ENCODE measurements around the gene ARHGEF39. TPM values are rescaled to one million over a fixed set of nuclear protein-coding genes. Genes with fewer than 3 reads are reported as not detected.

Gene ARHGEF39
- total RNA-seq, 1 experiment from 2014 or later: 15.3 TPM

DNA sequence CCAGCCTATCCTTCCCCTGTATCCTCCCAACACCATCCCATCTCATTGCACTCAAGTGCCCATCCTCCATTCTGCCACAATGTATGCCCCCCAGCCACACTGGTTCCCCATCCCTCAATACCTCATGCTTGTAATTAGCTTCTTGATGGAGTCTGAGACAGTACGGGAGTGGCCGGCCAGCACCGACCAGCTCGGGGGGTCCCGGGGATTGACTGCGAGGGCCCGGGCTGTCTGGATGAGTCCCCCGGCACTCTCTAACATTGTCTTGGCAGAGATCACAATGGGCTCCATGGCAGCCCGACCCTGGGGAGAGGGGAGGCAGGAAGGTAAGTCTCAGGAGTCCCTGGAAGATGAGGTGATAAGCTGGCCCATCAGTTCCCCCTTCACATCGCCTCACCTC, 42.0 kb upstream of the ARHGEF39 start:
- H4K20me1 ChIP-seq (ENCODE audit: insufficient read depth, low read depth, low read length): no peaks in the 10 kb centered on the region
- no peak overlapping the region for H3K4me3 ChIP-seq (ENCODE audit: low read length)
- no peaks in the 10 kb centered on the region for H3K27me3 ChIP-seq (ENCODE audit: low read length)
- H2AFZ ChIP-seq (ENCODE audit: low read length): no peak overlapping the region
- H3K9me2 ChIP-seq (replicated peaks; ENCODE audit: insufficient read depth, low read length): no peaks in the 10 kb centered on the region
- peaks cover 44% of the 10 kb centered on the region for H3K36me3 ChIP-seq (ENCODE audit: insufficient read depth, low read length)
- DNase-seq: no peak
- H3K4me1 ChIP-seq (ENCODE audit: low read length): no peaks in the 10 kb centered on the region
- H3K9me3 ChIP-seq (ENCODE audit: low read length): no peaks in the 10 kb centered on the region
- no peak overlapping the region for H3K27ac ChIP-seq (ENCODE audit: low read length)
- H3K4me2 ChIP-seq (ENCODE audit: low read depth, low read length, poor library complexity, severe bottlenecking): no peak overlapping the region
- H3K79me2 ChIP-seq (ENCODE audit: low read length): no peaks in the 10 kb centered on the region
- no peak overlapping the region for H3K9ac ChIP-seq (ENCODE audit: low read length)

DNA sequence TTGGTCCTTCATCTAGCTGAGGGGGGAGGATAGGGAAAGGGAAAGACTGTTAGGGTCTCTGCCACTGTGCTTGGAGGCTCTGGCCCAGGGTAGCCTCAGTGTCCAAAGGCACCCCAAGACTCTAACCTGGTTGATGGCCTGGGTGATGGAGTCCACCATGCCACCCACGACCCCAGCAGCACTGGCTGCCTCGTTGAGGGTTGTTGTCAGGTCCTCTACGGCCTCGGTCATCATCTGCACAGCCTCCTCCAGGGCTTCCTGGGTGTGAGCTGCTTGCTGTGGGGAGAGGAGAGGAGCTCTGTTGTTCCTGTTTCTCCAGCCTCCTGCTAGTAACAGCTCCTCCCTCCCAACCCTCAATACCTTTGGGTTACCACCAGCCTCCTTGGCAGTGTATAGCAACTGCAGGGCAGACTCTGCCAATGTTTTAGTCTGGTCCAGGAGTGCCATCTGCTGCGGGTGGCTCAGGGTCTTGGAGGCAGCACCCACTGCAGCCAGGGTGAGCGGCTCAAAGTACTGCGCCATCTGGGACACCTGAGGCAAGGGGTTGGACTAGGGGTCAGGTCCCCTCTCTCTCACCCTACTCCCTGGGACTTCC, 40.9 kb upstream of the ARHGEF39 start:
- no peak overlapping the region for H2AFZ ChIP-seq (ENCODE audit: low read length)
- no peak overlapping the region for H3K4me2 ChIP-seq (ENCODE audit: low read depth, low read length, poor library complexity, severe bottlenecking)
- no peaks in the 10 kb centered on the region for H3K9me3 ChIP-seq (ENCODE audit: low read length)
- H4K20me1 ChIP-seq (ENCODE audit: insufficient read depth, low read depth, low read length): no peaks in the 10 kb centered on the region
- H3K4me3 ChIP-seq (ENCODE audit: low read length): no peak overlapping the region
- H3K27me3 ChIP-seq (ENCODE audit: low read length): no peaks in the 10 kb centered on the region
- DNase-seq: no peak
- no peaks in the 10 kb centered on the region for H3K9me2 ChIP-seq (replicated peaks; ENCODE audit: insufficient read depth, low read length)
- no peak overlapping the region for H3K9ac ChIP-seq (ENCODE audit: low read length)
- H3K4me1 ChIP-seq (ENCODE audit: low read length): no peaks in the 10 kb centered on the region
- H3K36me3 ChIP-seq (ENCODE audit: insufficient read depth, low read length): peaks cover 49% of the 10 kb centered on the region
- no peak overlapping the region for H3K27ac ChIP-seq (ENCODE audit: low read length)
- H3K79me2 ChIP-seq (ENCODE audit: low read length): no peaks in the 10 kb centered on the region

DNA sequence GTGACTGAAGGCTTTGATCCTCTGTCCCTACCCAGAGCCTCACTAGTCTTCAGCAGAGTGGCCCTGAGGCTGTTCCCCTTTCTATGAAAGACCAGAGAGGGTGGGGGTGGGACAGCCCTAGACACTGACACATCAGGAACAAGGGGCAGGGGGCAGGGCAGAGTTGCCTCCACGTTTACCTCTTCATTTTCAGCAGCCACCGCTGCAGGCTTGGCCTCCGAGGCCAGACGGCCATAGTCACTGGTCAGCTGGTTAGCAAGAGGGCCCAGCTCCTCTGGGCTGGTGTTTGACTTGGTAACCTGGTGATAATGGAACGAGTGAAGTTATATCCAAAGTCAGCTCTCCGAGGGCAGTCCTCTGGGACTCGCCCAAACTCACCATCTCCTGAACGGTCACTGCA, 40.4 kb upstream of the ARHGEF39 start:
- H3K9me3 ChIP-seq (ENCODE audit: low read length): no peaks in the 10 kb centered on the region
- H3K4me3 ChIP-seq (ENCODE audit: low read length): no peak overlapping the region
- H4K20me1 ChIP-seq (ENCODE audit: insufficient read depth, low read depth, low read length): no peaks in the 10 kb centered on the region
- no peaks in the 10 kb centered on the region for H3K79me2 ChIP-seq (ENCODE audit: low read length)
- no peak overlapping the region for H3K27ac ChIP-seq (ENCODE audit: low read length)
- peaks cover 55% of the 10 kb centered on the region for H3K36me3 ChIP-seq (ENCODE audit: insufficient read depth, low read length)
- H3K4me1 ChIP-seq (ENCODE audit: low read length): no peaks in the 10 kb centered on the region
- no peak overlapping the region for H3K4me2 ChIP-seq (ENCODE audit: low read depth, low read length, poor library complexity, severe bottlenecking)
- no peak for DNase-seq
- H3K27me3 ChIP-seq (ENCODE audit: low read length): no peaks in the 10 kb centered on the region
- no peak overlapping the region for H3K9ac ChIP-seq (ENCODE audit: low read length)
- no peak overlapping the region for H2AFZ ChIP-seq (ENCODE audit: low read length)
- H3K9me2 ChIP-seq (replicated peaks; ENCODE audit: insufficient read depth, low read length): no peaks in the 10 kb centered on the region

DNA sequence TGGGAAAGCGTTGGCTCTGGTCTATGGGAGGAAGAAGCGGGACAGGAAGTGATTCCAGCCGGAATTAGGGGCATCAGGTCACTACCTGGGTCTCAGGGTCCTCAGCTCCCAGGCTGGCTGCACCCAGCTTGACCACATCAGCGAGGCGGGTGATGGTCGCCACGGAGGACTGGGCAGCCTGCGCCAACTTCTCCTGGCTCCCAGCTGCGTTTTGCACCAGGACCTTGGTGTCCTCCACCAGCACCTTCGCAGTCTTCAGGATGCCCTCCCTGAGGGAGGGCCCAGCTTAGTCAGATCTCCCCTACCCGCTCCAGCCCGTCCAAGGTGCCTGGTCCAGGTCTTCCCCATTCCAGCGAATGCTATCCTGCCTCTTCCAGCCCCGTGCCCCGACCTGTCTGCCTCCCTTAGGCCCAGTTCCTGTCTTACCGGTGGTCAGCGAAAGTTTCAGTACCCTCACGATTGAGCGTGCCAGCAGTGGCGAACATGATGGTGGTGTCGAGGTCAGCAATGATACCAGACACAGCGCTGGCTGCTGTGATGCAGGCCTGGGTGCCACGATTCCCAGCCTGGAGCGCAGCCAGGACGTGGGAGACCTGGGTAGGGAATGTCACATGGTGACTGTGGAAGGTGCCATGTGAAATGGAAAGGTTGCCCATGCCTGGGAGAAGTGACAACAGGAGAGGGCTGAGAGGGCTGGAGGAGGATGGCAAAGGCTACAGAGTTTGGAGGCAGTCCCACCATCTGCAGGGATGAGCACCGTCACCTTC, 39.1 kb upstream of the ARHGEF39 start:
- Histone ChIP-seq H3K27me3 (ENCODE audit: low read length) (no peaks in the 10 kb centered on the region), H3K4me2 (ENCODE audit: low read depth, low read length, poor library complexity, severe bottlenecking) (no peak overlapping the region), H3K27ac (ENCODE audit: low read length) (no peak overlapping the region), H2AFZ (ENCODE audit: low read length) (no peak overlapping the region), H4K20me1 (ENCODE audit: insufficient read depth, low read depth, low read length) (no peaks in the 10 kb centered on the region), H3K9ac (ENCODE audit: low read length) (no peak overlapping the region), H3K9me2 (replicated peaks; ENCODE audit: insufficient read depth, low read length) (no peaks in the 10 kb centered on the region), H3K9me3 (ENCODE audit: low read length) (no peaks in the 10 kb centered on the region), H3K4me3 (ENCODE audit: low read length) (no peak overlapping the region), H3K79me2 (ENCODE audit: low read length) (no peaks in the 10 kb centered on the region), H3K4me1 (ENCODE audit: low read length) (no peaks in the 10 kb centered on the region), H3K36me3 (ENCODE audit: insufficient read depth, low read length) (peaks cover 57% of the 10 kb centered on the region)
- no peak for DNase-seq

DNA sequence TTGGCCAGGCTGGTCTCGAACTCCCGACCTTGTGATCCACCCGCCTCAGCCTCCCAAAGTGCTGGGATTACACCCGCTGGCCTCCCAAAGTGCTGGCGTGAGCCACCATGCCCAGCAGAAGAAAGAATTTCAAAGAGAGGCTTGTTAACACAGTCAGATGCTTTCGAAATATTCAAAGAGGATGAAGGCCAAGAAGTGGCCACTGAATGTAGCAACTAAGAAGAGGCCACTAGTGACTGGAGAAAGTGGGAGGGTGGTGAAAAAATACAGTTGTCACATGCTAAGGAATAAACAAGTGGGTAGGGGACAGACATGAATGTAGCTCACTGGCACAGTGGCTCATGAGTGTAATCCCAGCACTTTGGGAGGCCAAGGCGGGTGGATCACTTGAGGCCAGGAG, 37.7 kb upstream of the ARHGEF39 start:
- no peaks in the 10 kb centered on the region for H3K27me3 ChIP-seq (ENCODE audit: low read length)
- H2AFZ ChIP-seq (ENCODE audit: low read length): no peak overlapping the region
- peaks cover 51% of the 10 kb centered on the region for H3K36me3 ChIP-seq (ENCODE audit: insufficient read depth, low read length)
- no peaks in the 10 kb centered on the region for H3K9me3 ChIP-seq (ENCODE audit: low read length)
- no peak overlapping the region for H3K4me2 ChIP-seq (ENCODE audit: low read depth, low read length, poor library complexity, severe bottlenecking)
- H3K9ac ChIP-seq (ENCODE audit: low read length): no peak overlapping the region
- DNase-seq: no peak
- no peaks in the 10 kb centered on the region for H3K9me2 ChIP-seq (replicated peaks; ENCODE audit: insufficient read depth, low read length)
- no peaks in the 10 kb centered on the region for H3K79me2 ChIP-seq (ENCODE audit: low read length)
- H3K4me1 ChIP-seq (ENCODE audit: low read length): no peaks in the 10 kb centered on the region
- H4K20me1 ChIP-seq (ENCODE audit: insufficient read depth, low read depth, low read length): no peaks in the 10 kb centered on the region
- no peak overlapping the region for H3K27ac ChIP-seq (ENCODE audit: low read length)
- H3K4me3 ChIP-seq (ENCODE audit: low read length): no peak overlapping the region

DNA sequence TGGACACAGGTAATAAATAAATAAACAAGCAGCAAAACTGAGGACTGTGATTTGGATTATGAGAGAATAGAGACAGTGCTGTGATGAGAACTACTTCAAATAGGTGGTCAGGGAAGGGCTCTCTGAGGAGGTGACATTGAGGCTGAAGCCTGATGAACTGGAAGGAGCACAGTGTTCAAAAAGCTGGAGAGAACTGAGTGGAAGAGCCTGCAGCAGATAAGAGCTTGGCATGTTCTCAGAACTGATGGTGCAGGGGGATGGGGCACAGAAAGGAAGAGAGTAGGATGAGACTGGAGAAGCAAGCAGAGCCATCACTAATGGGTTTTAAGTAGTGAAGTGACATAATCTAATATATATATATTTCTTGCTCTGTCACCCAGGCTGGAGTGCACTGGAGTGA, 35.9 kb upstream of the ARHGEF39 start:
- H3K4me1 ChIP-seq (ENCODE audit: low read length): no peaks in the 10 kb centered on the region
- no peaks in the 10 kb centered on the region for H4K20me1 ChIP-seq (ENCODE audit: insufficient read depth, low read depth, low read length)
- DNase-seq: no peak
- no peak overlapping the region for H2AFZ ChIP-seq (ENCODE audit: low read length)
- peaks cover 50% of the 10 kb centered on the region for H3K36me3 ChIP-seq (ENCODE audit: insufficient read depth, low read length)
- H3K27me3 ChIP-seq (ENCODE audit: low read length): no peaks in the 10 kb centered on the region
- H3K9me3 ChIP-seq (ENCODE audit: low read length): no peaks in the 10 kb centered on the region
- no peak overlapping the region for H3K4me3 ChIP-seq (ENCODE audit: low read length)
- H3K27ac ChIP-seq (ENCODE audit: low read length): no peak overlapping the region
- no peak overlapping the region for H3K4me2 ChIP-seq (ENCODE audit: low read depth, low read length, poor library complexity, severe bottlenecking)
- no peak overlapping the region for H3K9ac ChIP-seq (ENCODE audit: low read length)
- no peaks in the 10 kb centered on the region for H3K79me2 ChIP-seq (ENCODE audit: low read length)
- no peaks in the 10 kb centered on the region for H3K9me2 ChIP-seq (replicated peaks; ENCODE audit: insufficient read depth, low read length)

DNA sequence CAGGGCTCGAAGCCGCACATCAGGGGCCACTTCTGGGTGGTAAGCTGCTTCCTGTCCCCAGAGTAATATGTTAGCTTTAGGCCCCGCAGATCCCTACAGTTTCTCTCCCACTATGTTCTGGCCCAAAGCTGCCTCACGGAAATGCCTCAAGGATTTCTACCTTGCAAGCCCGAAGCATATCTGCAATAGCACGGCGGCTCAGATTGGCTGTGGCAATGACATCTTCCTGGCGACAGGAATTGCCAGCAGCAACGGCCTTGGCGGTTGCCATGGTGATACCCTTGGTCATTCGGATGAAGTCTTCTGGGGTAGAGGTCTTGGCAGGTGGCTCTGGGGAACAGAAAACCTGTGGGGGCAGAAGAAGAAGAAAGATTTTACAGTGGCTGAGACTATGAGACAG, 35.0 kb upstream of the ARHGEF39 start:
- Histone ChIP-seq H3K79me2 (ENCODE audit: low read length) (no peaks in the 10 kb centered on the region), H3K9me2 (replicated peaks; ENCODE audit: insufficient read depth, low read length) (no peaks in the 10 kb centered on the region), H3K4me1 (ENCODE audit: low read length) (no peaks in the 10 kb centered on the region), H3K9ac (ENCODE audit: low read length) (no peak overlapping the region), H3K4me2 (ENCODE audit: low read depth, low read length, poor library complexity, severe bottlenecking) (no peak overlapping the region), H3K27me3 (ENCODE audit: low read length) (no peaks in the 10 kb centered on the region), H3K36me3 (ENCODE audit: insufficient read depth, low read length) (peaks cover 49% of the 10 kb centered on the region), H3K4me3 (ENCODE audit: low read length) (no peak overlapping the region), H2AFZ (ENCODE audit: low read length) (no peak overlapping the region), H4K20me1 (ENCODE audit: insufficient read depth, low read depth, low read length) (no peaks in the 10 kb centered on the region), H3K27ac (ENCODE audit: low read length) (no peak overlapping the region), H3K9me3 (ENCODE audit: low read length) (no peaks in the 10 kb centered on the region)
- no peak for DNase-seq

DNA sequence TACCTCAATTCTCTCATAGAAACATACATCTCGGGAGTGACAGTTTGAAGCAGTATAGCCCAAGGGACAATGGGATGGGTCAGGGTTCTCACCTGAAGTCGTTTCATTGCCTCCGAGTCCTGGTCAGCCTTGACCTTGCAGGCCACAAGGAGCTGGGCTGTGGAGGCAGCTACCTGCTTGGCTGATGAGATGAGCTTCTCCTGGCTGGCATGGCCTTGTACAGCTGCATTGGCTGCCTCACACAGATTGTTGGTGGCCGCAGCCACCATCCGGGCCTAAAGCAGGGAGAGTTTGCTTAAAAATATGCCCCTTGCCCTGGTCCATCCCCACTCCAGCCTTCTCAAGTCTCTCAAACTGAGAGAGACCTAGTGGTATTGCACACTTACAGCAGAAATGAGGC, 33.2 kb upstream of the ARHGEF39 start:
- no peaks in the 10 kb centered on the region for H4K20me1 ChIP-seq (ENCODE audit: insufficient read depth, low read depth, low read length)

More for the DNA sequence above, 33.2 kb upstream of the ARHGEF39 start:
- H3K27ac ChIP-seq (ENCODE audit: low read length): no peak overlapping the region
- H2AFZ ChIP-seq (ENCODE audit: low read length): no peak overlapping the region
- H3K79me2 ChIP-seq (ENCODE audit: low read length): no peaks in the 10 kb centered on the region
- no peaks in the 10 kb centered on the region for H3K9me3 ChIP-seq (ENCODE audit: low read length)
- H3K9me2 ChIP-seq (replicated peaks; ENCODE audit: insufficient read depth, low read length): no peaks in the 10 kb centered on the region
- no peaks in the 10 kb centered on the region for H3K27me3 ChIP-seq (ENCODE audit: low read length)
- no peak overlapping the region for H3K4me3 ChIP-seq (ENCODE audit: low read length)
- H3K9ac ChIP-seq (ENCODE audit: low read length): no peak overlapping the region
- no peak overlapping the region for H3K4me2 ChIP-seq (ENCODE audit: low read depth, low read length, poor library complexity, severe bottlenecking)
- no peaks in the 10 kb centered on the region for H3K4me1 ChIP-seq (ENCODE audit: low read length)
- no peak for DNase-seq
- H3K36me3 ChIP-seq (ENCODE audit: insufficient read depth, low read length): peaks cover 37% of the 10 kb centered on the region

Measured in Karpas-422 (cell line).